Ishikawa (cell line): ENCODE results near the gene SH3YL1.

Experiments
- CEBPB ChIP-seq: IDR thresholded peaks from 2 replicates; pipeline ENCODE4 v1.6.1; 2012
- CREB1 ChIP-seq: IDR thresholded peaks from 2 replicates; pipeline ENCODE4 v1.6.1; 2012; ENCODE audit warnings: low read depth
- EGR1 ChIP-seq: IDR thresholded peaks from 2 replicates; pipeline ENCODE4 v1.6.1; 2012
- EP300 ChIP-seq: IDR thresholded peaks from 2 replicates; pipeline ENCODE4 v1.6.1; 2012; ENCODE audit warnings: borderline replicate concordance
- FOXM1 ChIP-seq: IDR thresholded peaks from 2 replicates; pipeline ENCODE4 v1.6.1; 2012; ENCODE audit warnings: low read depth, borderline replicate concordance
- MAX ChIP-seq: IDR thresholded peaks from 2 replicates; pipeline ENCODE4 v1.6.1; 2012
- NFIC ChIP-seq: IDR thresholded peaks from 2 replicates; pipeline ENCODE4 v1.6.1; 2012
- RAD21 ChIP-seq: IDR thresholded peaks from 2 replicates; pipeline ENCODE4 v1.6.1; 2012; ENCODE audit warnings: low read depth
- TAF1 ChIP-seq: IDR thresholded peaks from 2 replicates; pipeline ENCODE4 v1.6.1; 2012; ENCODE audit warnings: low read depth, mild to moderate bottlenecking
- TCF12 ChIP-seq: IDR thresholded peaks from 2 replicates; pipeline ENCODE4 v1.6.1; 2012; ENCODE audit warnings: low read depth
- TEAD4 ChIP-seq: IDR thresholded peaks from 2 replicates; pipeline ENCODE4 v1.6.1; 2012
- USF1 ChIP-seq: IDR thresholded peaks from 2 replicates; pipeline ENCODE4 v1.6.1; 2012
- YY1 ChIP-seq: IDR thresholded peaks from 2 replicates; pipeline ENCODE4 v1.6.1; 2012; ENCODE audit warnings: low read depth
- ZBTB7A ChIP-seq: IDR thresholded peaks from 2 replicates; pipeline ENCODE4 v1.6.1; 2012; ENCODE audit warnings: low read depth
- TF ChIP-seq, protein P1 (sequence below): IDR thresholded peaks from 2 replicates; pipeline ENCODE4 v1.6.1; 2012; ENCODE audit warnings: low read depth, mild to moderate bottlenecking

The SH3YL1 gene

DNA sequence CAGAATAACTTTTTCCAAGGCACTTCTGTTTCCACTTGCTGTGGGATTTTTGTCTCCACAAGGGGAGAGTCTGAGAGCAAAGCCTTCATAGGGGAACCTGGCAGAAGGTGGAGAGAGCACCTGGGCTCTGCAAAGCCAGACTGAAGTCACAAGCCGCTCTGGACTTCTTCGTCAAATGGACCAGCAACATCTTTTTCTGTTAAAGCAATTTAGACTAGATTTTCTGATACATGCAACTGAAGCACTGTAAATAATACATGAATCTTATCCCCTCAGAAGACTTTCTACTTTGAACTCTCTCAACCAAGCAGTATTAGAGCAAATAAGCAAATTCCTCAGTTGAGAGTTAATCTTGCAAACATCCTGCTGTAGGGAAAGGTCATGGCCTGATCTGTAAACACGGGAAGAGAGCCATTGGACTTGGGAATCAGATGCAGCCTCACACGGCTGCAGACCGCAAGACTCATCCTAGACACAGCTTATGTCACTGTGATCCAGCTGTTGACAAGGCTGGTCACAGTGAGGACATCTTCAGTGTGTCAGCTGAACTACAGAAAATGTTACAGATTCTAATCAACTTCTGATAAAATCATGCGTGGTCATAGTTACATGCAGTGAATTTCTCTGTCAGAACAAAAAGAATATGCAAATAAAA lies 3.2 kb downstream of the SH3YL1 start:
- no peak for TF ChIP-seq FOXM1
- no peak for TF ChIP-seq TCF12
- no peak for TF ChIP-seq NFIC
- TF ChIP-seq, protein P1, sequence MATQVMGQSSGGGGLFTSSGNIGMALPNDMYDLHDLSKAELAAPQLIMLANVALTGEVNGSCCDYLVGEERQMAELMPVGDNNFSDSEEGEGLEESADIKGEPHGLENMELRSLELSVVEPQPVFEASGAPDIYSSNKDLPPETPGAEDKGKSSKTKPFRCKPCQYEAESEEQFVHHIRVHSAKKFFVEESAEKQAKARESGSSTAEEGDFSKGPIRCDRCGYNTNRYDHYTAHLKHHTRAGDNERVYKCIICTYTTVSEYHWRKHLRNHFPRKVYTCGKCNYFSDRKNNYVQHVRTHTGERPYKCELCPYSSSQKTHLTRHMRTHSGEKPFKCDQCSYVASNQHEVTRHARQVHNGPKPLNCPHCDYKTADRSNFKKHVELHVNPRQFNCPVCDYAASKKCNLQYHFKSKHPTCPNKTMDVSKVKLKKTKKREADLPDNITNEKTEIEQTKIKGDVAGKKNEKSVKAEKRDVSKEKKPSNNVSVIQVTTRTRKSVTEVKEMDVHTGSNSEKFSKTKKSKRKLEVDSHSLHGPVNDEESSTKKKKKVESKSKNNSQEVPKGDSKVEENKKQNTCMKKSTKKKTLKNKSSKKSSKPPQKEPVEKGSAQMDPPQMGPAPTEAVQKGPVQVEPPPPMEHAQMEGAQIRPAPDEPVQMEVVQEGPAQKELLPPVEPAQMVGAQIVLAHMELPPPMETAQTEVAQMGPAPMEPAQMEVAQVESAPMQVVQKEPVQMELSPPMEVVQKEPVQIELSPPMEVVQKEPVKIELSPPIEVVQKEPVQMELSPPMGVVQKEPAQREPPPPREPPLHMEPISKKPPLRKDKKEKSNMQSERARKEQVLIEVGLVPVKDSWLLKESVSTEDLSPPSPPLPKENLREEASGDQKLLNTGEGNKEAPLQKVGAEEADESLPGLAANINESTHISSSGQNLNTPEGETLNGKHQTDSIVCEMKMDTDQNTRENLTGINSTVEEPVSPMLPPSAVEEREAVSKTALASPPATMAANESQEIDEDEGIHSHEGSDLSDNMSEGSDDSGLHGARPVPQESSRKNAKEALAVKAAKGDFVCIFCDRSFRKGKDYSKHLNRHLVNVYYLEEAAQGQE = no peak
- no peak for TF ChIP-seq ZBTB7A
- TF ChIP-seq EGR1 = no peak

GRCh38 chr2:259789-260331 lies 4.0 kb downstream of the SH3YL1 start:
- TF ChIP-seq CEBPB = peak; percentile 41; the same call in 1 of the 2 replicates
- no peak for TF ChIP-seq TEAD4

DNA sequence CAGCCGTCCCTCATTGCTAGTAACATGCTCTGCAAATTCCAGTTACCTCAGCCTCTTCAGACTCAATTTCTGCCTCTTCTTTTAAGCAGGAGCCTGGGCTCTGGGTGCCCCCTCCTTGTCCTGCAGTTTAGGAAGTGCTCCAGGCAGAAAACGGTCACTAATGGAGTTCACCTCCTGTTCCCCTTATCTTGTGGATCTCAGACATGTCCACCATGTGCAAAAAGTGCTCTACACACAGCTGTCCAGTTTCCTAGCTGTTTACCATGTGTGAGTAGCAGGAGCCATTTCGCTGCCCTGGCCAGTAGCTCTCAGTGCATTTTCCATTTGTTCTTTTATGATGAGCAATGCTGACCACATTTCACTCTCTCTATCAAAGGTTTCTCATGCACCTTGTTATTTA lies 4.9 kb downstream of the SH3YL1 start:
- TF ChIP-seq EP300 = no peak
- no peak for TF ChIP-seq USF1
- TF ChIP-seq TCF12 = no peak
- no peak for TF ChIP-seq EGR1
- no peak for TF ChIP-seq YY1
- no peak for TF ChIP-seq CREB1
- no peak for TF ChIP-seq FOXM1
- TF ChIP-seq RAD21 = no peak
- no peak for TF ChIP-seq TEAD4
- no peak for TF ChIP-seq CEBPB
- TF ChIP-seq, protein P1 = no peak
- TF ChIP-seq ZBTB7A = no peak
- TF ChIP-seq TAF1 = no peak
- TF ChIP-seq NFIC = no peak
- no peak for TF ChIP-seq MAX

DNA sequence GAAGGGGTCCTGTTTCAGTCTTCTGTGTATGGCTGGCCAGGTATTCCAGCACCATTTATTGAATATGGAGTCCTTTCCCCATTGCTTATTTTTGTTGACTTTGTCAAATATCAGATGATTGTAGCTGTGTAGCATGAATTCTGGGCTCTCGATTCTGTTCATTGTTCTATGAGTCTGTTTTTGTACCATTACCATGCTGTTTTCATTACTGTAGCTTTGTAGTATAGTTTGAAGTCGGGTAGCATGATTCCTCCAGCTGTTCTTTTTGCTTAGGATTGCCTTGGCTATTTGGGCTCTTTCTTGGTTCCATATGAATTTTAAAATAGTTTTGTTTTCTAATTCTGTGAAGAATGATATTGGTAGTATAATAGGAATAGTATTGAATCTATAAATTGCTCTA lies 6.0 kb downstream of the SH3YL1 start:
- no peak for TF ChIP-seq NFIC

DNA sequence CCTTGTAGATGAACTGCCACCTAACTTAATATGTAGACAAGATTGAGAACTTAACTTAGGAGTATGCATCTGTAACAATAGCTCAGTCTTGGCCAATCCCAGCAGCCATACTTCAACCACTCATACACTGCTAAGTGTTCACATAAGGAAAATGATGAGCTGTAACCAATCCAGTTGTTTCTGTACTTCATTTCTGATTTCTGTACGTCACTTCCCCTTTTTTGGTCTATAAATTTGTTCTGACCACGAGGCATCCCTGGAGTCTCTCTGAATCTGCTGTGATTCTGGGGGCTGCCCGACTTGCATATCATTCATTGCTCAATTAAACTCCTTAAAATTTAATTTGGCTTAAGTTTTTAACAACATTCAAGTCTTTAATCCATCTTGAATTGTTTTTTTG lies 6.4 kb downstream of the SH3YL1 start:
- TF ChIP-seq TEAD4 = no peak
- no peak for TF ChIP-seq TCF12

DNA sequence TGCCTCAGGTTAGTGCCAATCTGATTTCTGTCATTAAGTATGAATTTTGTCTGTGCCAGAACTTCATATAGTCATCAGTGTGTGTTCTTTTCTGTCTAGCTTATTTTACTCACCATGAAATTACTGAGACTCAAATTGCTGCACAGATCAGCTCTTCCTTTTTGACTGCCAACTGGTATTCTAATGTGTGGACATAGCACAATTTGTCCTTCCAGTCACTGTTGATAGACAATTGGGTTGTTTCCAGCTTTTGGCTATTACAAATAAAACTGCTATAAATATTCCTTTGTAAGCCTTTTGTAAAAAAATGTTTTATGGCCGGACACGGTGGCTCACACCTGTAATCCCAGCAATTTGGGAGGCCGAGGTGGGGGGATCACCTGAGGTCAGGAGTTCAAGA lies 7.7 kb downstream of the SH3YL1 start:
- no peak for TF ChIP-seq MAX
- TF ChIP-seq RAD21 = no peak
- no peak for TF ChIP-seq ZBTB7A
- no peak for TF ChIP-seq CREB1
- TF ChIP-seq, protein P1 = no peak
